ENCODE results near the gene SH2D2A.

Gene SH2D2A

GRCh38 chr1:156823210-156823790 is 6.7 kb upstream of the SH2D2A start:
- FAIRE-seq (no peak), DNase-seq (ENCODE audit: insufficient read length, low spot score) (no peak)
- no peak for TF ChIP-seq CTCF (IDR thresholded peaks at IDR 0.05; ENCODE audit: insufficient read depth, missing control alignments)

- no peak for FAIRE-seq
- TF ChIP-seq CTCF (IDR thresholded peaks at IDR 0.05; ENCODE audit: insufficient read depth, missing control alignments), result no peak
- no peak for DNase-seq (ENCODE audit: insufficient read length, low spot score)
Observed at GRCh38 chr1:156822680-156823079, 6.0 kb upstream of the SH2D2A start.

- TF ChIP-seq CTCF (IDR thresholded peaks at IDR 0.05; ENCODE audit: insufficient read depth, missing control alignments), result no peak
- no peak for DNase-seq (ENCODE audit: insufficient read length, low spot score)
- no peak for FAIRE-seq
Observed at GRCh38 chr1:156821801-156822200, 5.2 kb upstream of the SH2D2A start.

GRCh38 chr1:156815961-156816422 is 656 bp downstream of the SH2D2A start:
- DNase-seq (ENCODE audit: insufficient read length, low spot score) (no peak), FAIRE-seq (no peak)
- no peak for TF ChIP-seq CTCF (IDR thresholded peaks at IDR 0.05; ENCODE audit: insufficient read depth, missing control alignments)

- no peak for TF ChIP-seq CTCF (IDR thresholded peaks at IDR 0.05; ENCODE audit: insufficient read depth, missing control alignments)
- no peak for FAIRE-seq
- DNase-seq (ENCODE audit: insufficient read length, low spot score), result no peak
Observed at GRCh38 chr1:156815307-156815826, 1.3 kb downstream of the SH2D2A start.

- no peak for FAIRE-seq
- no peak for DNase-seq (ENCODE audit: insufficient read length, low spot score)
- no peak for TF ChIP-seq CTCF (IDR thresholded peaks at IDR 0.05; ENCODE audit: insufficient read depth, missing control alignments)
Observed at GRCh38 chr1:156814571-156815260, 1.9 kb downstream of the SH2D2A start.
